Panc1 (cell line): Measurements from ENCODE around the gene SLC9A9. TPM values are rescaled to one million over a fixed set of nuclear protein-coding genes. Genes with fewer than 3 reads are reported as not detected.

Source experiments
- ATAC-seq: fragments of 200-7000 bp; cut with Tn5 transposase; 2 replicates; pipeline ENCODE4 v1.9.1; 2020; ENCODE audit warnings: mild to moderate bottlenecking, moderate library complexity
- BruUV-seq: library from RNA; stranded (reverse); fragments of 400-500 nt; replicated peaks from 2 replicates; lab custom pipeline; 2021; lab: Mats Ljungman, UMichigan
- CTCF ChIA-PET: fragments of 300-600 bp; sonication (Branson Sonifier 250); formaldehyde crosslinking; loops from one replicate; lab custom pipeline; 2022; ENCODE audit warnings: antibody characterized with exemption; lab: Charles Lee
- POLR2A ChIA-PET: fragments of 300-600 bp; sonication (Branson Sonifier 250); formaldehyde crosslinking; loops from one replicate; lab custom pipeline; 2022; ENCODE audit warnings: antibody characterized with exemption; lab: Charles Lee
- DNase-seq: peaks from one replicate; pipeline ENCODE4 v3.0.0-alpha.2; 2010; ENCODE audit warnings: low read depth, low spot score
- H3K27ac ChIP-seq: 2 replicates; pipeline ENCODE4 v1.5.1; 2011; ENCODE audit warnings: mild to moderate bottlenecking, low read length, inconsistent platforms
- H3K27me3 ChIP-seq: fragments of 200-500 bp; sonication (Bioruptor generic); 2 replicates; pipeline ENCODE4 v1.6.0; 2014; ENCODE audit warnings: low read length, inconsistent platforms; ENCODE audit not compliant: control insufficient read depth, insufficient read depth
- H3K36me3 ChIP-seq: fragments of 200-500 bp; sonication (Bioruptor generic); 2 replicates; pipeline ENCODE4 v1.5.1; 2014; ENCODE audit warnings: inconsistent platforms, mild to moderate bottlenecking, low read length, moderate library complexity; ENCODE audit not compliant: control insufficient read depth, insufficient read depth
- H3K4me1 ChIP-seq: 2 replicates; pipeline ENCODE4 v1.5.1; 2011; ENCODE audit warnings: inconsistent platforms, mild to moderate bottlenecking, low read length, moderate library complexity; ENCODE audit not compliant: control insufficient read depth, insufficient read depth
- H3K4me3 ChIP-seq, 2 experiments: 2 replicates each; pipeline ENCODE4 v1.5.1; 2011 to 2012; ENCODE audit warnings: low read depth in 2 of 2, low read length in 2 of 2, mild to moderate bottlenecking in 2 of 2, inconsistent platforms in 1 of 2, moderate library complexity in 1 of 2
- H3K9me3 ChIP-seq: fragments of 200-500 bp; sonication (Bioruptor generic); 2 replicates; pipeline ENCODE4 v1.5.1; 2014; ENCODE audit warnings: low read depth, mild to moderate bottlenecking, inconsistent platforms, low read length, moderate library complexity; ENCODE audit not compliant: control insufficient read depth, insufficient read depth
- POLR2AphosphoS5 ChIP-seq: IDR thresholded peaks from 2 replicates; pipeline ENCODE4 v1.6.1; 2012; ENCODE audit warnings: mild to moderate bottlenecking, low read depth, low read length, moderate library complexity
- SIN3A ChIP-seq: IDR thresholded peaks from 2 replicates; pipeline ENCODE4 v1.6.1; 2012; ENCODE audit warnings: low read depth, mild to moderate bottlenecking, low read length, moderate library complexity, borderline replicate concordance; ENCODE audit not compliant: insufficient read depth
- TCF7L2 ChIP-seq: IDR thresholded peaks from 2 replicates; pipeline ENCODE4 v1.6.1; 2011; ENCODE audit warnings: mild to moderate bottlenecking, low read depth, low read length, inconsistent platforms
- in situ Hi-C: cut with HindIII; loops from 2 replicates; pipeline ENCODE4 v1.10.0; 2016; ENCODE audit warnings: low sequenced_read_pairs, low pct_unique_long_range_greater_than_20kb
- intact Hi-C: fragments of 100-400 bp; cut with micrococcal nuclease; formaldehyde crosslinking; loops from one replicate; pipeline ENCODE4 v1.10.0; 2022; ENCODE audit not compliant: unreplicated experiment
- total RNA-seq: library from RNA; stranded (reverse); gene quantifications from one replicate; pipeline ENCODE4 v1.2.1, GENCODE V29; 2021; ENCODE audit not compliant: unreplicated experiment
- TF ChIP-seq, protein P1 (sequence below), 2 experiments: IDR thresholded peaks; 2 replicates each; pipeline ENCODE4 v1.6.1; 2011 to 2012; ENCODE audit warnings: low read depth in 2 of 2, control low read depth in 1 of 2, low read length in 1 of 2, mild to moderate bottlenecking in 1 of 2, moderate library complexity in 1 of 2; ENCODE audit not compliant: insufficient read depth in 1 of 2
- TF ChIP-seq, protein P2 (sequence below): fragments of 450-650 bp; IDR thresholded peaks from 2 replicates; pipeline ENCODE4 v1.5.1; 2017; ENCODE audit warnings: mild to moderate bottlenecking

SLC9A9 gene
- total RNA-seq, 1 experiment from 2014 or later = not detected

DNA sequence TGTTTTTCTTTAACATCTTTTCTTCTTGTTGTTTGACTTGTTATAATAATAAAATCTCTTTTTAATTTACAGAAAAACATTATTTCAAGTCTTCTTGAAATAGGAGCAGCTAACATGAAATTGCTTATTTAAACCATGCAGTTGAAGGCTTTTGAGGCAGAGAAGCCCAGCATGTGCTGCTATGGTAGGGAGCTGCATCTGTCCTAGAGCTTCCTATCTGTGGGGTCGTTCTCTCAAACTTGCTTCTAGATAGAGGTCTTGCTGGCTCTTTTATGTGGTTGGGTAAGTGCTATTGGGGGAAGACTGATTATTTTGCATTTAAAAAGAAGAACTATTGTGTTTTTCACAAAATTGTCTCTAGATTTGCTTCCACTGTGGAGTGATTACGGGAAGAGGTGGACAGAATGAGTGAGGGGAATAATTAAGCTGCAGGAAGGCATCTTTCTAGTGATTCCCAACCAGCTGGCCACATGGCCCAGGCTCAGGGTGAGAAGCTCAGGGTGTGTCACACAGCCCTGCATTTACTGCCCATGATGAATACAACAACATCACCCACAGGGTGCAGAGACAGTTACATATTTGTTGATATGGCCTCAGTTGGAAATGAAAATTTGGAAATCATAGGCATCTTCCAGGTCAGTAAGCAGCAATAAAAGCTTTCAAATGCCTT, 630.0 kb downstream of the SLC9A9 start:
- Histone ChIP-seq H3K4me1 (no peaks in the 10 kb centered on the region), H3K36me3 (no peaks in the 10 kb centered on the region), H3K27ac (no peak overlapping the region), H3K27me3 (no peaks in the 10 kb centered on the region), H3K9me3 (no peaks in the 10 kb centered on the region), H3K4me3 (no peak overlapping the region)
- CTCF ChIA-PET = no interaction called here
- TF ChIP-seq TCF7L2 = no peak
- TF ChIP-seq, protein P1, sequence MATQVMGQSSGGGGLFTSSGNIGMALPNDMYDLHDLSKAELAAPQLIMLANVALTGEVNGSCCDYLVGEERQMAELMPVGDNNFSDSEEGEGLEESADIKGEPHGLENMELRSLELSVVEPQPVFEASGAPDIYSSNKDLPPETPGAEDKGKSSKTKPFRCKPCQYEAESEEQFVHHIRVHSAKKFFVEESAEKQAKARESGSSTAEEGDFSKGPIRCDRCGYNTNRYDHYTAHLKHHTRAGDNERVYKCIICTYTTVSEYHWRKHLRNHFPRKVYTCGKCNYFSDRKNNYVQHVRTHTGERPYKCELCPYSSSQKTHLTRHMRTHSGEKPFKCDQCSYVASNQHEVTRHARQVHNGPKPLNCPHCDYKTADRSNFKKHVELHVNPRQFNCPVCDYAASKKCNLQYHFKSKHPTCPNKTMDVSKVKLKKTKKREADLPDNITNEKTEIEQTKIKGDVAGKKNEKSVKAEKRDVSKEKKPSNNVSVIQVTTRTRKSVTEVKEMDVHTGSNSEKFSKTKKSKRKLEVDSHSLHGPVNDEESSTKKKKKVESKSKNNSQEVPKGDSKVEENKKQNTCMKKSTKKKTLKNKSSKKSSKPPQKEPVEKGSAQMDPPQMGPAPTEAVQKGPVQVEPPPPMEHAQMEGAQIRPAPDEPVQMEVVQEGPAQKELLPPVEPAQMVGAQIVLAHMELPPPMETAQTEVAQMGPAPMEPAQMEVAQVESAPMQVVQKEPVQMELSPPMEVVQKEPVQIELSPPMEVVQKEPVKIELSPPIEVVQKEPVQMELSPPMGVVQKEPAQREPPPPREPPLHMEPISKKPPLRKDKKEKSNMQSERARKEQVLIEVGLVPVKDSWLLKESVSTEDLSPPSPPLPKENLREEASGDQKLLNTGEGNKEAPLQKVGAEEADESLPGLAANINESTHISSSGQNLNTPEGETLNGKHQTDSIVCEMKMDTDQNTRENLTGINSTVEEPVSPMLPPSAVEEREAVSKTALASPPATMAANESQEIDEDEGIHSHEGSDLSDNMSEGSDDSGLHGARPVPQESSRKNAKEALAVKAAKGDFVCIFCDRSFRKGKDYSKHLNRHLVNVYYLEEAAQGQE (IDR thresholded peaks at IDR 0.05; ENCODE audit: insufficient read depth in 1 of 2, low read depth in 2 of 2, low read length in 1 of 2) = no peak
- TF ChIP-seq, protein P2, sequence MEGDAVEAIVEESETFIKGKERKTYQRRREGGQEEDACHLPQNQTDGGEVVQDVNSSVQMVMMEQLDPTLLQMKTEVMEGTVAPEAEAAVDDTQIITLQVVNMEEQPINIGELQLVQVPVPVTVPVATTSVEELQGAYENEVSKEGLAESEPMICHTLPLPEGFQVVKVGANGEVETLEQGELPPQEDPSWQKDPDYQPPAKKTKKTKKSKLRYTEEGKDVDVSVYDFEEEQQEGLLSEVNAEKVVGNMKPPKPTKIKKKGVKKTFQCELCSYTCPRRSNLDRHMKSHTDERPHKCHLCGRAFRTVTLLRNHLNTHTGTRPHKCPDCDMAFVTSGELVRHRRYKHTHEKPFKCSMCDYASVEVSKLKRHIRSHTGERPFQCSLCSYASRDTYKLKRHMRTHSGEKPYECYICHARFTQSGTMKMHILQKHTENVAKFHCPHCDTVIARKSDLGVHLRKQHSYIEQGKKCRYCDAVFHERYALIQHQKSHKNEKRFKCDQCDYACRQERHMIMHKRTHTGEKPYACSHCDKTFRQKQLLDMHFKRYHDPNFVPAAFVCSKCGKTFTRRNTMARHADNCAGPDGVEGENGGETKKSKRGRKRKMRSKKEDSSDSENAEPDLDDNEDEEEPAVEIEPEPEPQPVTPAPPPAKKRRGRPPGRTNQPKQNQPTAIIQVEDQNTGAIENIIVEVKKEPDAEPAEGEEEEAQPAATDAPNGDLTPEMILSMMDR = no peak
- no peak for TF ChIP-seq POLR2AphosphoS5
- TF ChIP-seq SIN3A = no peak
- ATAC-seq (no peak), DNase-seq (no peak)
- in situ Hi-C loops (no loop called here), intact Hi-C loops (no loop called here)
- POLR2A ChIA-PET = no interaction called here
- no TSS peak for BruUV-seq

DNA sequence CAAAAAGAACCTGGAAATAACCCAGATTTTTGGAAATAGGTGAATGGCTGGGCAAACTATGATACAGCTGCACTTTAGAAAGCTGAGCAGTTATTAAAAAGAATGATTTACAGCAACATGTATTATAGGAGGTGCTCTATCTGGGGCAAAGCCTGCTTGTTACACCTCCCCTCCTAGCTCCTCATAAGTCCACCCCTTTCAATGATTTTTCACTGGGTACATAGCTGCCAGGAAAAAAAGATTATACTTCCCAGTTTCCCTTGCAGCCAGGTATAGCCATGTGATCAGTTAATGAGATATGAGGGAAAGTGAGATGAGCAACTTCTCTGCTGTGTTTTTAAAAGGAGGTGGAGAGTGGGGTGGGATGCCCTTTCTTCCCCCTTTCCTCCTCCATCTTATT, 631.0 kb downstream of the SLC9A9 start:
- H3K27ac ChIP-seq = no peak overlapping the region
- no TSS peak for BruUV-seq
- CTCF ChIA-PET = no interaction called here
- no peaks in the 10 kb centered on the region for H3K9me3 ChIP-seq
- no peak overlapping the region for H3K4me3 ChIP-seq
- POLR2A ChIA-PET = no interaction called here
- H3K27me3 ChIP-seq = no peaks in the 10 kb centered on the region
- H3K36me3 ChIP-seq = no peaks in the 10 kb centered on the region
- no peaks in the 10 kb centered on the region for H3K4me1 ChIP-seq
- in situ Hi-C loops = no loop called here
- intact Hi-C loops = no loop called here
- ATAC-seq (no peak), DNase-seq (no peak)
- TF ChIP-seq POLR2AphosphoS5 = no peak
- no peak for TF ChIP-seq SIN3A
- TF ChIP-seq TCF7L2 = no peak
- TF ChIP-seq, protein P2 = no peak
